DND-41 (cell line): ENCODE results near the gene SDK2.

Source experiments
- EZH2 ChIP-seq: IDR thresholded peaks from 3 replicates; pipeline ENCODE4 v1.6.1; 2012; ENCODE audit warnings: borderline replicate concordance, low read depth, mild to moderate bottlenecking, moderate library complexity, low read length, inconsistent platforms; ENCODE audit not compliant: severe bottlenecking
- TF ChIP-seq, protein P1 (sequence below): IDR thresholded peaks from 2 replicates; pipeline ENCODE4 v1.5.1; 2012; ENCODE audit warnings: borderline replicate concordance, low read length, moderate library complexity, mild to moderate bottlenecking; ENCODE audit not compliant: poor library complexity, severe bottlenecking; ENCODE audit errors: extremely low read depth

DNA sequence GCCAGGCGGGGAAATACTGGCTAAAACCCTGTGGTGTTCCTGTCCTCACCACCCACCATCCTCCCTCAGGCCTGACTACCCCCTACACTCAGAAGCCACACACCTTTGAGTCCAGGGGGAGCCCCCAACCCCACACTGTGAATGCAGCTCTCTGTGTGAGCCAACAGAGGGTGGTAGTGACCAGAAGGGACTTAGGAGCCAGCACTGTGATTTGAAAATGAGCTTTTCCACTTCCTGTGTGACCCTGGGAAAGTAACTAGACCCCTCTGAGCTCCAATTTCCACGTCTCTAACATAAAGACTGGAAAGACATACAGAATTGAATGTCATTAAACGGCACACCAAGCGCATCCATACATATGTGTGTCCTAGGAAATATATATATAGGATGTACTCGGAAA lies 58.7 kb downstream of the SDK2 start:
- TF ChIP-seq, protein P1, sequence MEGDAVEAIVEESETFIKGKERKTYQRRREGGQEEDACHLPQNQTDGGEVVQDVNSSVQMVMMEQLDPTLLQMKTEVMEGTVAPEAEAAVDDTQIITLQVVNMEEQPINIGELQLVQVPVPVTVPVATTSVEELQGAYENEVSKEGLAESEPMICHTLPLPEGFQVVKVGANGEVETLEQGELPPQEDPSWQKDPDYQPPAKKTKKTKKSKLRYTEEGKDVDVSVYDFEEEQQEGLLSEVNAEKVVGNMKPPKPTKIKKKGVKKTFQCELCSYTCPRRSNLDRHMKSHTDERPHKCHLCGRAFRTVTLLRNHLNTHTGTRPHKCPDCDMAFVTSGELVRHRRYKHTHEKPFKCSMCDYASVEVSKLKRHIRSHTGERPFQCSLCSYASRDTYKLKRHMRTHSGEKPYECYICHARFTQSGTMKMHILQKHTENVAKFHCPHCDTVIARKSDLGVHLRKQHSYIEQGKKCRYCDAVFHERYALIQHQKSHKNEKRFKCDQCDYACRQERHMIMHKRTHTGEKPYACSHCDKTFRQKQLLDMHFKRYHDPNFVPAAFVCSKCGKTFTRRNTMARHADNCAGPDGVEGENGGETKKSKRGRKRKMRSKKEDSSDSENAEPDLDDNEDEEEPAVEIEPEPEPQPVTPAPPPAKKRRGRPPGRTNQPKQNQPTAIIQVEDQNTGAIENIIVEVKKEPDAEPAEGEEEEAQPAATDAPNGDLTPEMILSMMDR: peak; percentile 51
- TF ChIP-seq EZH2: no peak
